Measurements from ENCODE around the gene TNFAIP8L1. TPM values are rescaled to one million over a fixed set of nuclear protein-coding genes. Genes with fewer than 3 reads are reported as not detected.

Gene TNFAIP8L1
- polyA plus RNA-seq, 1 donor (not counting 4 experiments of a cell fraction or from before 2014, with no cell fraction given) = 4.7 TPM

DNA sequence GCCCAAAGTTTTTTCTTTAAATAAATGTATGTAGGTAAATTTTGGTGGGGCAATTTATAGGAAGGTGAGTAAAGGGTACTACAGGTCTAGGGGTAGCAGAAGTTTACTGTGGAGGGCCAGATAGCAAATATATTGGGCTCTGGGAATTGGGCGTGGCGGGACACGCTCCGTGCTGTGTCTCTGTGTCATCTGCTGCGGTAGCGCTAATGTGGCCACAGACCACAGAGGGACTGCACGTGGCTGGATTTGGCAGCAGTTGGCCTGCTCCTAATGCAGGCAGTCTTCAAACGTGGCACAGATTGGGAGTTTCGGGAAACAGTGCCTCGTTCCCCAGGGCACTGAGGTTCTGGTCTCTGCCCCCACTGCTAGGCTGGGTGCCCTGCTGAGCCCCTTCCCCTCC is 47.4 kb downstream of the TNFAIP8L1 start:
- dilution Hi-C loops (cut with MboI; ENCODE audit: extremely low pct_ligation_motif_present, low sequenced_read_pairs) = no loop called here
- no peak overlapping the region for H3K4me3 ChIP-seq (ENCODE audit: control insufficient read depth in 2 of 3, extremely low read depth in 1 of 3, insufficient read depth in 2 of 3, low read depth in 1 of 3, low read length in 3 of 3)
- H3K9me1 ChIP-seq (ENCODE audit: control insufficient read depth, extremely low read depth, insufficient read depth, low read length) = no peaks in the 10 kb centered on the region
- H3K9ac ChIP-seq (ENCODE audit: control insufficient read depth, extremely low read depth, insufficient read depth, low read length) = no peak overlapping the region
- no peak for DNase-seq (ENCODE audit: low read depth, low spot score)
- TF ChIP-seq, protein P1, sequence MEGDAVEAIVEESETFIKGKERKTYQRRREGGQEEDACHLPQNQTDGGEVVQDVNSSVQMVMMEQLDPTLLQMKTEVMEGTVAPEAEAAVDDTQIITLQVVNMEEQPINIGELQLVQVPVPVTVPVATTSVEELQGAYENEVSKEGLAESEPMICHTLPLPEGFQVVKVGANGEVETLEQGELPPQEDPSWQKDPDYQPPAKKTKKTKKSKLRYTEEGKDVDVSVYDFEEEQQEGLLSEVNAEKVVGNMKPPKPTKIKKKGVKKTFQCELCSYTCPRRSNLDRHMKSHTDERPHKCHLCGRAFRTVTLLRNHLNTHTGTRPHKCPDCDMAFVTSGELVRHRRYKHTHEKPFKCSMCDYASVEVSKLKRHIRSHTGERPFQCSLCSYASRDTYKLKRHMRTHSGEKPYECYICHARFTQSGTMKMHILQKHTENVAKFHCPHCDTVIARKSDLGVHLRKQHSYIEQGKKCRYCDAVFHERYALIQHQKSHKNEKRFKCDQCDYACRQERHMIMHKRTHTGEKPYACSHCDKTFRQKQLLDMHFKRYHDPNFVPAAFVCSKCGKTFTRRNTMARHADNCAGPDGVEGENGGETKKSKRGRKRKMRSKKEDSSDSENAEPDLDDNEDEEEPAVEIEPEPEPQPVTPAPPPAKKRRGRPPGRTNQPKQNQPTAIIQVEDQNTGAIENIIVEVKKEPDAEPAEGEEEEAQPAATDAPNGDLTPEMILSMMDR (optimal IDR thresholded peaks at IDR 0.05 in 1 of 3, IDR thresholded peaks at IDR 0.05 in 1 of 3, conservative IDR thresholded peaks at IDR 0.05 in 1 of 3; ENCODE audit: extremely low read depth in 1 of 3, insufficient read depth in 2 of 3, low read length in 3 of 3) = no peak
- no peak for TF ChIP-seq EZH2 (IDR thresholded peaks at IDR 0.05; ENCODE audit: low read length)
- FAIRE-seq = no peak
- no peaks in the 10 kb centered on the region for H3K9me3 ChIP-seq (ENCODE audit: control insufficient read depth, low read depth, low read length)
- H2AFZ ChIP-seq (ENCODE audit: control insufficient read depth, low read length) = no peak overlapping the region
- peaks cover 62 to 67% of the 10 kb centered on the region in 2 experiments for H3K36me3 ChIP-seq (ENCODE audit: control insufficient read depth in 2 of 2, extremely low read depth in 1 of 2, insufficient read depth in 2 of 2, low read length in 2 of 2)
- H3K27me3 ChIP-seq (ENCODE audit: control insufficient read depth, extremely low read depth, insufficient read depth, low read length) = no peaks in the 10 kb centered on the region
- no peaks in the 10 kb centered on the region for H3K4me1 ChIP-seq (ENCODE audit: control insufficient read depth, extremely low read depth, insufficient read depth, low read length)
- no peak overlapping the region for H3K4me2 ChIP-seq (ENCODE audit: control insufficient read depth, extremely low read depth, insufficient read depth, low read depth, low read length)
- no peak overlapping the region for H3K27ac ChIP-seq (ENCODE audit: control insufficient read depth, insufficient read depth, low read length)
- H4K20me1 ChIP-seq (ENCODE audit: control insufficient read depth, extremely low read depth, insufficient read depth, low read length) = no peaks in the 10 kb centered on the region
- H3K79me2 ChIP-seq (ENCODE audit: control insufficient read depth, insufficient read depth, low read length) = no peaks in the 10 kb centered on the region

DNA sequence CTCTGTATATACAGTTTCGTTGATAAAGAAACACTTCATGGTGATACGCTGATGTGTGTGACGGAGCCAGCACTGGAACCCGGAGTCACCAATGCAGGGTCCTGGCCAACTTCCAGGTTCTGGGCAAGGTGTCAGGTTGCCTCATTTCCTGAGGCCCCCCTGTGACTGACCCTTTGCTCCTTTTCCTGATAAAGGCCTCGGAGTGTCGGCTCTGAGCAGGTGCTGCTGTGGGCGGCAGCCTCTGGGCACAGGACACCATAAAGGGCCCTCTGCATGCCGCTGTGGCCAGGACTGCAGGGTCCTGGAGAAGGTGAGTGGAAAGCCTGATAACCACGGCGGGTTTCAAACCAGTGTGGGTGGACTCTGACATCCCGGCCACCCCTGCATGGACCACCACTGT is 48.1 kb downstream of the TNFAIP8L1 start:
- FAIRE-seq (no peak), DNase-seq (ENCODE audit: low read depth, low spot score) (no peak)
- no peaks in the 10 kb centered on the region for H4K20me1 ChIP-seq (ENCODE audit: control insufficient read depth, extremely low read depth, insufficient read depth, low read length)
- H3K9me1 ChIP-seq (ENCODE audit: control insufficient read depth, extremely low read depth, insufficient read depth, low read length) = no peaks in the 10 kb centered on the region
- H3K4me3 ChIP-seq (ENCODE audit: control insufficient read depth in 2 of 3, extremely low read depth in 1 of 3, insufficient read depth in 2 of 3, low read depth in 1 of 3, low read length in 3 of 3) = no peak overlapping the region
- H2AFZ ChIP-seq (ENCODE audit: control insufficient read depth, low read length) = no peak overlapping the region
- H3K36me3 ChIP-seq (ENCODE audit: control insufficient read depth in 2 of 2, extremely low read depth in 1 of 2, insufficient read depth in 2 of 2, low read length in 2 of 2) = peaks cover 62 to 69% of the 10 kb centered on the region in 2 experiments
- peaks cover 3% of the 10 kb centered on the region for H3K4me1 ChIP-seq (ENCODE audit: control insufficient read depth, extremely low read depth, insufficient read depth, low read length)
- peaks cover 2% of the 10 kb centered on the region for H3K79me2 ChIP-seq (ENCODE audit: control insufficient read depth, insufficient read depth, low read length)
- H3K9ac ChIP-seq (ENCODE audit: control insufficient read depth, extremely low read depth, insufficient read depth, low read length) = no peak overlapping the region
- dilution Hi-C loops (cut with MboI; ENCODE audit: extremely low pct_ligation_motif_present, low sequenced_read_pairs) = no loop called here
- H3K27ac ChIP-seq (ENCODE audit: control insufficient read depth, insufficient read depth, low read length) = no peak overlapping the region
- H3K9me3 ChIP-seq (ENCODE audit: control insufficient read depth, low read depth, low read length) = no peaks in the 10 kb centered on the region
- TF ChIP-seq, protein P1 (optimal IDR thresholded peaks at IDR 0.05 in 1 of 3, IDR thresholded peaks at IDR 0.05 in 1 of 3, conservative IDR thresholded peaks at IDR 0.05 in 1 of 3; ENCODE audit: extremely low read depth in 1 of 3, insufficient read depth in 2 of 3, low read length in 3 of 3) = no peak
- no peak for TF ChIP-seq EZH2 (IDR thresholded peaks at IDR 0.05; ENCODE audit: low read length)
- H3K27me3 ChIP-seq (ENCODE audit: control insufficient read depth, extremely low read depth, insufficient read depth, low read length) = no peaks in the 10 kb centered on the region
- no peak overlapping the region for H3K4me2 ChIP-seq (ENCODE audit: control insufficient read depth, extremely low read depth, insufficient read depth, low read depth, low read length)

Data from keratinocyte (primary cell).